ENCODE results near the gene CDH16. TPM values are rescaled to one million over a fixed set of nuclear protein-coding genes. Genes with fewer than 3 reads are reported as not detected.

CDH16 gene
- total RNA-seq, 4 donors from 2014 or later = 11.3 to 19.5 (median 15.4) TPM; not detected in 1

DNA sequence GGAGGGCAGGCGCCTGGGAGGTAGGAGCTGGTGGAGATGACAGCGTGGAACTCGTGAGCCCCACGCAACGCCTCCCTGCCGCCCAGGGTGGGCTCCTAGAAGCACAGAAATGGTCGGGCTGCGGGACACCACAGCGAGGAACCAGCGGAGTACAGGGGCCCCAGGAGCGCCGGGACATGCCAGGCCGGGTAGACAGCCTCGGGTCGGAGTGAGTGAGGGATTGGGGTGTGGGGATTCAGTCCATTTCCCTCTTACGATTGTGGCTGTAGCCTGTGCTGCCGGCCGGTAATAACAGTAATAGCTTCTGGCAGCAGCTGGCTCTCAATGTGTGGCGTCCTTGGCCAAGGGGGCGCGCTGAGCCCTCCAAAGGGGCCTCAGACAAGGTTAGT, 30.1 kb upstream of the CDH16 start:
- H3K27me3 ChIP-seq = no peaks in the 10 kb centered on the region
- peak overlapping the region; percentile 19 to 56 (median 52) for H3K4me3 ChIP-seq
- peaks cover 0 to 14% (median 8%) of the 10 kb centered on the region in 4 donors for H3K4me1 ChIP-seq
- no peak for DNase-seq
- TF ChIP-seq CTCF (IDR thresholded peaks at IDR 0.05) = no peak
- no peak for TF ChIP-seq POLR2A (IDR thresholded peaks at IDR 0.05)
- H3K27ac ChIP-seq = peak overlapping the region in 2 of 4 donors; percentile 27 to 61
- peaks cover 0 to under 1% (median 0%) of the 10 kb centered on the region in 3 donors for H3K36me3 ChIP-seq
- no peaks in the 10 kb centered on the region for H3K9me3 ChIP-seq

- Histone ChIP-seq H3K27ac (peak overlapping the region in 3 of 4 donors; percentile 25 to 61 (median 27)), H3K4me3 (peak overlapping the region; percentile 19 to 56 (median 52)), H3K9me3 (no peaks in the 10 kb centered on the region), H3K36me3 (peaks cover 0 to 6% (median 0%) of the 10 kb centered on the region in 3 donors), H3K4me1 (peaks cover 0 to 14% (median 8%) of the 10 kb centered on the region in 4 donors), H3K27me3 (no peaks in the 10 kb centered on the region)
- DNase-seq = peak in 2 of 3 donors; percentile 74 to 82
- TF ChIP-seq POLR2A (IDR thresholded peaks at IDR 0.05) (peak; percentile 34 to 36), CTCF (IDR thresholded peaks at IDR 0.05) (no peak)
These were observed 29.6 kb upstream of the CDH16 start for GRCh38 chr16:66948134-66948836.

GRCh38 chr16:66947302-66948065, 28.8 kb upstream of the CDH16 start:
- Histone ChIP-seq H3K36me3 (peaks cover 0 to 14% (median 0%) of the 10 kb centered on the region in 3 donors), H3K27ac (peak overlapping the region in 3 of 4 donors; percentile 10 to 48 (median 25)), H3K9me3 (no peaks in the 10 kb centered on the region), H3K4me1 (peaks cover 0 to 14% (median 8%) of the 10 kb centered on the region in 4 donors), H3K4me3 (peak overlapping the region; percentile 19 to 56 (median 52)), H3K27me3 (no peaks in the 10 kb centered on the region)
- TF ChIP-seq CTCF (IDR thresholded peaks at IDR 0.05) (peak; percentile 85 to 98 (median 96)), POLR2A (IDR thresholded peaks at IDR 0.05) (no peak)
- peak; percentile 85 to 96 (median 89) for DNase-seq

DNA sequence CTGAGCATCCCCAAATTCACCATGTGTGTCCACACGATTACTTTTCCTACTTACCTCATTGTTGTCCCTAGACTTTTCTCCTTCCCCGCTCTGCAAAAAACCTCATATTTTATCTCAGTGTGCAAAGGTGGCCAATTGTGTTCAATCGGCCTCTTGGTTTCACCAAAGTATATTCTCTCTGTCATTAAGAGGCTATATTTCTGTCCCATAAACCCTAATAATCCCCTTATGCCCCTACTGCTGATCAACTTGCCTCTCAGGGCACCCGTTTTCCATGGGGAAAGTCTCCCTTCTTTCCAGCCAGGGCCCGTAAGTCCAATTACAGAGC, 28.3 kb upstream of the CDH16 start:
- Histone ChIP-seq H3K27me3 (no peaks in the 10 kb centered on the region), H3K9me3 (no peaks in the 10 kb centered on the region), H3K27ac (no peak overlapping the region), H3K4me3 (no peak overlapping the region), H3K4me1 (peaks cover 0 to 14% (median 8%) of the 10 kb centered on the region in 4 donors), H3K36me3 (peaks cover 0 to 20% (median 0%) of the 10 kb centered on the region in 3 donors)
- no peak for TF ChIP-seq CTCF (IDR thresholded peaks at IDR 0.05)
- TF ChIP-seq POLR2A (IDR thresholded peaks at IDR 0.05) = no peak
- no peak for DNase-seq

GRCh38 chr16:66946541-66946940, 27.9 kb upstream of the CDH16 start:
- H3K4me1 ChIP-seq = peaks cover 0 to 14% (median 8%) of the 10 kb centered on the region in 4 donors
- no peak overlapping the region for H3K27ac ChIP-seq
- H3K9me3 ChIP-seq = no peaks in the 10 kb centered on the region
- peaks cover 0 to 24% (median 0%) of the 10 kb centered on the region in 3 donors for H3K36me3 ChIP-seq
- no peak overlapping the region for H3K4me3 ChIP-seq
- TF ChIP-seq POLR2A (IDR thresholded peaks at IDR 0.05) = no peak
- TF ChIP-seq CTCF (IDR thresholded peaks at IDR 0.05) = no peak
- no peak for DNase-seq
- H3K27me3 ChIP-seq = no peaks in the 10 kb centered on the region
